Bronchial epithelial cell (primary cell): Measurements from ENCODE around the gene UHRF2. TPM values are rescaled to one million over a fixed set of nuclear protein-coding genes. Genes with fewer than 3 reads are reported as not detected.

Source experiments
- DNase-seq: peaks from one replicate; pipeline ENCODE4 v3.0.0-alpha.2; 2010; ENCODE audit warnings: low read depth
- FAIRE-seq: peaks from 2 replicates; lab custom pipeline; 2011; peaks lifted over from hg19 to GRCh38; lab: Jason Lieb, UNC
- H3K27me3 ChIP-seq: 2 replicates; pipeline ENCODE4 v1.5.1; 2011; ENCODE audit warnings: low read length; ENCODE audit not compliant: control insufficient read depth, insufficient read depth
- H3K36me3 ChIP-seq: 2 replicates; pipeline ENCODE4 v1.5.1; 2011; ENCODE audit warnings: low read length; ENCODE audit not compliant: control insufficient read depth, insufficient read depth
- H3K4me3 ChIP-seq: 2 replicates; pipeline ENCODE4 v1.5.1; 2011; ENCODE audit warnings: mild to moderate bottlenecking, low read depth, low read length, control low read depth
- CTCF ChIP-seq: IDR thresholded peaks from 2 replicates; pipeline ENCODE4 v1.5.1; 2011; ENCODE audit warnings: mild to moderate bottlenecking, moderate library complexity, low read length, control low read depth, inconsistent platforms; ENCODE audit not compliant: insufficient read depth, severe bottlenecking
- total RNA-seq: library from RNA; depleted of rRNA; stranded (reverse); fragments of >200 nt; gene quantifications from 2 replicates; pipeline ENCODE4 v1.2.1, GENCODE V29; 2014

UHRF2 gene
- total RNA-seq, 1 donor from 2014 or later, result 49.5 TPM

GRCh38 chr9:6383551-6384225, 29.3 kb upstream of the UHRF2 start:
- no peaks in the 10 kb centered on the region for H3K36me3 ChIP-seq
- TF ChIP-seq CTCF, result no peak
- peak; percentile 38 for DNase-seq
- no peak overlapping the region for H3K4me3 ChIP-seq
- FAIRE-seq, result no peak
- H3K27me3 ChIP-seq, result no peaks in the 10 kb centered on the region

- Histone ChIP-seq H3K4me3 (no peak overlapping the region), H3K36me3 (no peaks in the 10 kb centered on the region), H3K27me3 (no peaks in the 10 kb centered on the region)
- TF ChIP-seq CTCF, result no peak
- DNase-seq (peak; percentile 13), FAIRE-seq (no peak)
These were observed 28.3 kb upstream of the UHRF2 start for GRCh38 chr9:6384732-6385131.

GRCh38 chr9:6399071-6399470, 13.9 kb upstream of the UHRF2 start:
- H3K27me3 ChIP-seq, result no peaks in the 10 kb centered on the region
- FAIRE-seq (no peak), DNase-seq (no peak)
- no peak for TF ChIP-seq CTCF
- H3K4me3 ChIP-seq, result no peak overlapping the region
- H3K36me3 ChIP-seq, result no peaks in the 10 kb centered on the region

- FAIRE-seq, result no peak
- no peaks in the 10 kb centered on the region for H3K27me3 ChIP-seq
- no peaks in the 10 kb centered on the region for H3K36me3 ChIP-seq
- H3K4me3 ChIP-seq, result no peak overlapping the region
- no peak for TF ChIP-seq CTCF
- DNase-seq, result no peak
These were observed 7.6 kb upstream of the UHRF2 start for GRCh38 chr9:6405371-6405770.

- FAIRE-seq, result no peak
These were observed 5.2 kb upstream of the UHRF2 start for GRCh38 chr9:6407778-6408177.

More at GRCh38 chr9:6407778-6408177, 5.2 kb upstream of the UHRF2 start:
- Histone ChIP-seq H3K4me3 (no peak overlapping the region), H3K27me3 (no peaks in the 10 kb centered on the region), H3K36me3 (no peaks in the 10 kb centered on the region)
- DNase-seq, result no peak
- TF ChIP-seq CTCF, result no peak
